ENCODE results near the gene ZFYVE27. TPM values are rescaled to one million over a fixed set of nuclear protein-coding genes. Genes with fewer than 3 reads are reported as not detected.

ZFYVE27 gene
- polyA plus RNA-seq, 1 donor (not counting 4 experiments of a cell fraction or from before 2014, with no cell fraction given), result 14.3 TPM

GRCh38 chr10:97784200-97784810 lies 47.4 kb downstream of the ZFYVE27 start:
- no peaks in the 10 kb centered on the region for H3K36me3 ChIP-seq (ENCODE audit: control insufficient read depth in 2 of 2, extremely low read depth in 1 of 2, insufficient read depth in 2 of 2, low read length in 2 of 2)
- no peaks in the 10 kb centered on the region for H4K20me1 ChIP-seq (ENCODE audit: control insufficient read depth, extremely low read depth, insufficient read depth, low read length)
- FAIRE-seq (no peak), DNase-seq (ENCODE audit: low read depth, low spot score) (no peak)
- no peak overlapping the region for H3K27ac ChIP-seq (ENCODE audit: control insufficient read depth, insufficient read depth, low read length)
- dilution Hi-C loops (cut with MboI; ENCODE audit: extremely low pct_ligation_motif_present, low sequenced_read_pairs), result no loop called here
- H3K79me2 ChIP-seq (ENCODE audit: control insufficient read depth, insufficient read depth, low read length), result no peaks in the 10 kb centered on the region
- H3K9me3 ChIP-seq (ENCODE audit: control insufficient read depth, low read depth, low read length), result no peaks in the 10 kb centered on the region
- H3K4me1 ChIP-seq (ENCODE audit: control insufficient read depth, extremely low read depth, insufficient read depth, low read length), result peaks cover 35% of the 10 kb centered on the region
- H3K4me3 ChIP-seq (ENCODE audit: control insufficient read depth in 2 of 3, extremely low read depth in 1 of 3, insufficient read depth in 2 of 3, low read depth in 1 of 3, low read length in 3 of 3), result no peak overlapping the region
- H3K4me2 ChIP-seq (ENCODE audit: control insufficient read depth, extremely low read depth, insufficient read depth, low read depth, low read length), result no peak overlapping the region
- TF ChIP-seq EZH2 (IDR thresholded peaks at IDR 0.05; ENCODE audit: low read length), result no peak
- TF ChIP-seq CTCF (optimal IDR thresholded peaks at IDR 0.05 in 1 of 3, IDR thresholded peaks at IDR 0.05 in 1 of 3, conservative IDR thresholded peaks at IDR 0.05 in 1 of 3; ENCODE audit: extremely low read depth in 1 of 3, insufficient read depth in 2 of 3, low read length in 3 of 3), result no peak
- H3K9me1 ChIP-seq (ENCODE audit: control insufficient read depth, extremely low read depth, insufficient read depth, low read length), result no peaks in the 10 kb centered on the region
- no peaks in the 10 kb centered on the region for H3K27me3 ChIP-seq (ENCODE audit: control insufficient read depth, extremely low read depth, insufficient read depth, low read length)
- no peak overlapping the region for H3K9ac ChIP-seq (ENCODE audit: control insufficient read depth, extremely low read depth, insufficient read depth, low read length)
- no peak overlapping the region for H2AFZ ChIP-seq (ENCODE audit: control insufficient read depth, low read length)

GRCh38 chr10:97785231-97785630 lies 48.3 kb downstream of the ZFYVE27 start:
- dilution Hi-C loops (cut with MboI; ENCODE audit: extremely low pct_ligation_motif_present, low sequenced_read_pairs), result no loop called here
- Histone ChIP-seq H3K9me3 (ENCODE audit: control insufficient read depth, low read depth, low read length) (no peaks in the 10 kb centered on the region), H3K9me1 (ENCODE audit: control insufficient read depth, extremely low read depth, insufficient read depth, low read length) (no peaks in the 10 kb centered on the region), H4K20me1 (ENCODE audit: control insufficient read depth, extremely low read depth, insufficient read depth, low read length) (no peaks in the 10 kb centered on the region), H2AFZ (ENCODE audit: control insufficient read depth, low read length) (no peak overlapping the region), H3K79me2 (ENCODE audit: control insufficient read depth, insufficient read depth, low read length) (no peaks in the 10 kb centered on the region), H3K4me2 (ENCODE audit: control insufficient read depth, extremely low read depth, insufficient read depth, low read depth, low read length) (peak overlapping the region; percentile 75), H3K4me1 (ENCODE audit: control insufficient read depth, extremely low read depth, insufficient read depth, low read length) (peaks cover 35% of the 10 kb centered on the region), H3K4me3 (ENCODE audit: control insufficient read depth in 2 of 3, extremely low read depth in 1 of 3, insufficient read depth in 2 of 3, low read depth in 1 of 3, low read length in 3 of 3) (peak overlapping the region in 2 of 3 experiments; percentile 7 to 10), H3K36me3 (ENCODE audit: control insufficient read depth in 2 of 2, extremely low read depth in 1 of 2, insufficient read depth in 2 of 2, low read length in 2 of 2) (no peaks in the 10 kb centered on the region), H3K9ac (ENCODE audit: control insufficient read depth, extremely low read depth, insufficient read depth, low read length) (no peak overlapping the region), H3K27ac (ENCODE audit: control insufficient read depth, insufficient read depth, low read length) (no peak overlapping the region), H3K27me3 (ENCODE audit: control insufficient read depth, extremely low read depth, insufficient read depth, low read length) (no peaks in the 10 kb centered on the region)
- DNase-seq (ENCODE audit: low read depth, low spot score), result no peak
- no peak for FAIRE-seq
- TF ChIP-seq EZH2 (IDR thresholded peaks at IDR 0.05; ENCODE audit: low read length), result no peak
- TF ChIP-seq CTCF (optimal IDR thresholded peaks at IDR 0.05 in 1 of 3, IDR thresholded peaks at IDR 0.05 in 1 of 3, conservative IDR thresholded peaks at IDR 0.05 in 1 of 3; ENCODE audit: extremely low read depth in 1 of 3, insufficient read depth in 2 of 3, low read length in 3 of 3), result no peak

Measured in keratinocyte (primary cell).